HTERT RPE-1 (cell line): ENCODE measurements around the gene HSPA6.
"Not testable (repeated sequence)": the region's sequence is repeated elsewhere in the genome, so short reads cannot be mapped to it uniquely, and the experiment has no call there.

ENCODE experiments used
- in situ Hi-C: fragments of 300-500 bp; cut with MboI; formaldehyde crosslinking; loops from 4 replicates; pipeline ENCODE4 v1.14.3; 2020; ENCODE audit warnings: low sequenced_read_pairs

HSPA6 gene

DNA sequence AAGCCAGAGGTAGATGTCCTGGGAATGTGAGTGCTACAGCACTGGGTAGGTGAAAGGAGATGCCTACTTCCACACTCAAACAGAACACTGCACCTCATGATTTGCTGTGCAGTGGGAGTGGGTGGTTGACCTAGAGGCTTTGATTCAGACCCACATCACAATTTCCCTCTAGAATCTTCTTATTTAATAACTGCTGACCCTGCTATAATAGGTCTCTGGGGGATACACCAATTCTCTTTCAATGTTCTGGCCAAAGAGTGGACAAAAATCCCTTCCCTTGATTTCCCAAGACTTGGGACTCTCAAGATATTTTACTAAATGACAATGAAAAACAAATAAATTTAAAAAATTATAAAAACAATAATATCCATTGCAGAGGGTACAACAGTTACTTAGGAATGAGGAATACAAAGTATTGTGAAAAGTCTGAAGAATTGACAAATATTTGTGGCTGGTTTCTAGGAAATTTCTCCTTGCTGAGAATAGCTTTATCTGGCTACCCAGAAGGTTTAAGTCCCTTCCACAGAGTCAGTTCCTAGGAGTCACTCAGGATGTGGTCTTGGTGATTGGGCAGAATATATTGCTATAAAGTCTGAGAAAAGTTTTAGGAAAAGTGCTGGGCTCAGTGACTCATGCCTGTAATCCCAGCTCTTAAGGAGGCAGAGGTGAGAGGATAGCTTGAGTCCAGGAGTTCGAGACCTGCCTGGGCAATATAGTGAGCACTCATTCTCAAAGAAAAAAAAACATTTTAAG, 21.5 kb upstream of the HSPA6 start:
- in situ Hi-C loops: no loop called here

DNA sequence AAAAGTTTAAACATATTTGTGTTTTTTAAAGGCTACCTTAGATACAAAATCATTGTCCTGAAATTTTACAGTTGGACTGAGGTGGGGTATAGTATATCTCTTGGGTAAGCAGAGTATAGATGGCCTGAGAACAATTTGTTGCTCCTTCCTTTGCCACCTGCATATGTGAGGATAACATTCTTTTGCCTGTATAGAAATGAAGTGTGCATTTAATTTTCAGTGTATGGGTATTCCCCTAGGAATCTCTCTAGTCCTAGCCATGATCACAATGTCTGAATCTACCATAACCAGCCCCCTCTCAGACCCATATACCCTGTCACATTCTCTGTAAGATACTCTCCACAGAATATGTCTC, 21.0 kb upstream of the HSPA6 start:
- in situ Hi-C loops: no loop called here

DNA sequence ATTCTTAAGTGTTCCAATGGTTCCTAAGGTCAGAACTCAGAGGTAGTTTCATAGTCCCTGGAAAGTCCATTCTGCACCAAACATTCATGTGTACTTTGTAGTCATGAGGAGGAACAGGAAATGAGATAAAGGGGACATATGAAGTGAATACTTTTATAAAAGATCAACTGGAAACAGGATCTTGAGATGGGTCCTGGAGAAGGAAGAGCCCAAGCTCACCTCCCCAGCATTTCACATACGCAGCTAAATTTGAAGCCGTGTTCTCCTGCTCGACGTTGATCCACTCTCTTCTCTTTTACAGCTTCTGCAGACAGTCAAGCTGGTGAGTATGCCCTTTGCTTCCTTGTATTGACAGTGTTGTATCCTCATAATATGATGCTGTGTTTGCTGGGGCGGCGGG, 18.7 kb upstream of the HSPA6 start:
- in situ Hi-C loops: no loop called here

DNA sequence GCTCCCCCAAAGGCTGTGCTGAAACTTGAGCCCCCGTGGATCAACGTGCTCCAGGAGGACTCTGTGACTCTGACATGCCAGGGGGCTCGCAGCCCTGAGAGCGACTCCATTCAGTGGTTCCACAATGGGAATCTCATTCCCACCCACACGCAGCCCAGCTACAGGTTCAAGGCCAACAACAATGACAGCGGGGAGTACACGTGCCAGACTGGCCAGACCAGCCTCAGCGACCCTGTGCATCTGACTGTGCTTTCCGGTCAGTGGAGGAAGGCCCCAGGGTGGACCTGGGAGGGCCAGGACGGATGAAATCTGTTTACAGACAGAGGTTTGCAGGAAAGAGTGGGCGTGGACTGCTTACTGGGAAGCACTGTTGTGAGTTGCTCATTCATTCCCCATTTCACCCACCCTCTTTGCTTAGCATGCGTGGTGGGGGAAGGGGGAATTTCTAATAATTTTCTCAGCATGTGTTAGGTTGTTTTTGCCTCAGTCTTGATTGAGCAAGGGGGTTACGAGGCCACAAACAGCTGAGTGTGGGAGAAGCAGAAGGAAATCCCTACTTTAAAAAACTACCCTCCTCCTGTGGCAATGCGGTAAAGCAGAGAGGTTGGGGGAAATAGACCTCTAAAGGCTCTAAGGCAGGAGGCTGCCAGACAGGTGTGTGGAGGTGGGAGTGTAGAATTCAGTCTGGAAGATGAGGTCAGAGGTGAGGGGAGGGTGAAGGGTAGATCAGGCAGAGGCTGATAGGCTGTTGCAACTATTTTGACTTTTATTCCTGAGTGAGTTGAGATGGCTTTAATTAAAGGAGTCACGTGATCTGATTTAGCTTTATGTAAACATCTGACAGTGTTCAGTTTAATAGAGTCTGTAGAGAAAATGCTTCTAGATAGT, 17.8 kb upstream of the HSPA6 start:
- in situ Hi-C loops: no loop called here

DNA sequence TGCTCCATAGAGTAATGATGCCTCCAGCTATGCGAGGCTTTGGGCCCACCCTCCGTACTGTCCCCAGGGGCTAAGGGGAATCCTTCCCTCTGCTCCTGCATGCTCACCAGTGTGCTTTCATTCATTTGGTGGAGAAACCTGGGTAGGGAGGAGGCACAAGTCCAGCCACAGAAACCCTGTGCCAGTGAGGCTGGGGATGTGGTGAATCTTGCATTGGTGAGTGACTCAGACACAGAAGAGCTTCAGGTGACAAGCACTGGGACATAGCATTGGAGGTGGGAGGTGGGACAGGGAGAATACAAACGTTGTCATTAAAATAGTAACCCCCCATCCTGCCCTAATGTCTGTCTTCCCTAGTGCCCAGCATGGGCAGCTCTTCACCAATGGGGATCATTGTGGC, 13.9 kb upstream of the HSPA6 start:
- in situ Hi-C loops: no loop called here

DNA sequence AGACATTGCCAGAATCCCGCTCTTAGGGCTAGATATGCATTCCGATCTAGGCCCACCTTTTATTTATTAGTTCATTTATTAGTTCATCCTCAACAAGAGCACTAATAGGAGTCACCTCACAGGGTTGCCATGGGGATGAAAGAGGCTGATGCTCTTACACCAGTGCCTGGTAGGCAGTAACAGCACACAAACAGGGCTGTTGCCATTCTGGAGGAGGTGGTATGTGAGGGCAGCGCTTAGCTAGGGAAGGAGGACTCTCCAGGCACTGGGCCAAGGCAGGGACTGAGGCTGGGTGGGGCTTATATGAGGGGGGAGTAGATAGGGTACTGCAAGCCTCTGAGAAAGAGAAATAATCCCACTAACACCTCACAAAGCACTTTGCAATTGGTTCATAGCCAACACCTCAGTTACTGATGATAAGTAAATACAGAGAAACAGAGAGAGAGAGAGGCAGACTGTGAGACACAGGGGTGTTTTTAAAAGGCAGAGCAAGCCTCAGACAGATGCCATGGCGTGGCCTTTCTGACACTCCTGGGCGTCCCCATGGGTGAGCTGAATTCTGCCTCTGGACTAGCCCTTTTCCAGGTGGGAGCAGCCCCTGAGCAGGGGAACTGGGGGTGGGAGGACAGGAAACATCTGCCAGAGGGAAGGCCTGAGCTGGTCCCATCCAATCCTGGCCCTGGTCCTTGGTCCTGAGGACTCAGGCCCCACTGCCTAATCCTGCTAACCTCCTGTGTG, 13.2 kb upstream of the HSPA6 start:
- in situ Hi-C loops: no loop called here

DNA sequence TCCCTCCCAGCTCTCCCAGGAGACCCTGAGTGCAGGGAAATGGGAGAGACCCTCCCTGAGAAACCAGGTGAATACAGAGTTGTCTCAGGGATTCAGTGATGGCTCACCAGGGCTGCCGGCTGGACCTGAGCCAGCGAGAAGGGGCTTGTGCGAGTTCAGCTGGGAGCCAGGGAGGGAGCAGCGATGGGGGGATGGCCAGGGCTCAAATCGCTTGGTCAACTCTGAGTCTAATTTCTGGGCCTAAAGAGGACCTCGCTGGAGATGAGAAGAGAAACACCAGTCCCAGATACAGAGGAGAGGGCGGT, 12.6 kb upstream of the HSPA6 start:
- in situ Hi-C loops: no loop called here

DNA sequence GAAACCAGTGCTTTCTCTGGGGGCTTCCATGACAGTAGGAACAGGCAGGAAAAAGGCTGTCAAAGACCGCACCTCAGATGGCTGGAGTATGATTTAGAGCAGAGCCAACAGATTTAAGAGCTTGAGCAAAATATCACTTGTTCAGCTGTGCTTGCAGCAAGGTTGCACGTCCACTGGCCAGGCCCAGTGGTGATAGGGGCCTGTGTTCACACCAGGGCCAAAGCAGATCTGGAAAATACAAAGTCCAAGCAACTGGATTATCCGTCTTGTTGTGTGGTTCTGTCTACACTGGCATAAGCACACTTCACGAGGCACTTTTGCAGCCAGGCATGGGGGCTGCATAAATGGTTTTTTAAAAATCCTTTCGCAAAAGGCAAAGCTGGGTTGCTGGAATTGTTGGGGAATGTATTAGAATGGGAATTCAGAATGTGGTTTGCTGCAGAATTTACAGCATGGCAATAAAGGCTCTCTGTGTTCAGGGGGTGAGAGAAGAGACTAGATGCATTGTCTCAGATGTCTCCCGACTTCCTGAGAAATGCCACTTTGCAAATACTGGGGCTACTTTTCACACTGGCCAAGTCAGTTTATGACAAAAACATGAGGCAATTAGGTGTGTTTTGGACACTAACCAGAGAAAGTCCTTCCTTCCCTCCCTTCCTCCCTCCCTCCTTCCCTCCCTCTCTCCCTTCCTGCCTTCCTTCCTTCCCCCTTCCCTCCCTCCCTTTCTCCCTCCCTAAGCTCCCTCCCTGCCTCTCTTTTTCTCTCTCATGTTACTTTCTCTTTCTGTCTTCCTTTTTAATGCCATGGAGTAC, 11.5 kb upstream of the HSPA6 start:
- in situ Hi-C loops: not testable (repeated sequence)

DNA sequence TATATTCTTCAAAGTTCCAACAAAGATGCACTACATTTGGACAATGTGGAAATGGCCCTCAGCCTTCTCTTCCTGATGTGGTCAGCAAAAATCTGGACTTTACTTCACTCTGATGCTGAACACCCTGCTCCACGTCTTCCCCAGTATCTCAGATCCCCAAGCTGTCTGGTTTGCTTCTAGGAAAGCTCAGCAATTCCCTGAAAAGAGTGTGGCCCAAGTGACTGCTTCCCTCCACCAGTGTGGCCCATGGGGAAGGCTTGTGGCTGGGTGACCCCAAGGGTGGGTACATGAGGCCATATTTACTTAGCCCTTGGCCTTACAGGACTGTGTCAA, 10.9 kb upstream of the HSPA6 start:
- in situ Hi-C loops: not testable (repeated sequence)

DNA sequence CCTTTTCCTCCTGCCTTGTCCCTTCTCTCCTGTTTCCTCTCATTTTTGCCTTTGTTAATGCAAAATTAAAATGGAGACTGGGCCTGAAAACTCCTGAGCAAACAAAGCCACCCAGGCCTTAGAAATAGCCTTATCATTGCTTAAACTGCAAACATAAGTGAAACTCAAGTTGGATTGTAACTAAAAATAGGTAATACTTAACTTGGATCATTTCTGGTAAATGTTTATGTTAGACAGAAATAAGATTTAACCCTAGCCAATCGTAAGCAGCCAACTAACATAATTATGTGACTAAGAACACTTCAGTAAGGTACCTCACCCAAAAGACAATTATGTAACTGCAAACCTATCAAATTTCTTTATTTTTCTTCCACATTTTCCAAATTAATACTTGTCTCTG, 10.4 kb upstream of the HSPA6 start:
- in situ Hi-C loops: not testable (repeated sequence)

DNA sequence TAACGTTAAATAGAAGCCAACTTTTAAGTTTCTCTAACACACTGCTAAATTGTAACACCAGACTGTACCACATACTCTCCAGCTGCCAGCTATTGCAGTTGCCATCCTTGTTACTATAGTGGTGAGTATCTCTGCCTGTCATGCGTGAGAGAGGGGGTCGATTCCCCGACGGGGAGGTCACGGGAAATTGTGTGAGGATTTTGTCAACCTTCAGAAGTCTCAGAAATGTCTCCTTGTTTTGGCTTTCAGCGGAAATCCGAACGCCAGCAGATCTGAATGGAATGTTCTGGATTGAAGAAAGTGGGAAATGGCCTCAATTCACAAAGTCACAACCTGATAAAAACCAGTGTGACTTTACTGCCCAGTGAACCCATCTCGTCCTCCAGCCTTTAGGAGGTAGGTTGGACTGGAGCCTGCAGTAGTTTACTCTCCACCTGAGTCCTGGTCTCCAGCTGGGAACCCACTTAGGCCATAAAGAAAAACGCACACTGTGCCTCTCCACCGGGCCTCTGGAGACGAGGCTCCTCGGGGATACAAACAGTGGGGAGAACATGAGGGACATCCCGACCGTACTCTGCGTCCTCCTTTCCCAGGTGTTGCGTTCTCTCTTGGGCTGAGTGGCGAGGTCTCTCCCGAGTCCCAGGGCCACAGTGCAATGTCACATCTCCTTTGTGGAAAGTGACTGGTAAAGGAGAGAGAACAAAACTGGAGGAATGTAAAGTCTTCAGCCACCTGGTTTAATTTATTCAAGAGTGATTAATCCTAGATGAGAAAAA, 1.1 kb upstream of the HSPA6 start:
- in situ Hi-C loops: not testable (repeated sequence)

DNA sequence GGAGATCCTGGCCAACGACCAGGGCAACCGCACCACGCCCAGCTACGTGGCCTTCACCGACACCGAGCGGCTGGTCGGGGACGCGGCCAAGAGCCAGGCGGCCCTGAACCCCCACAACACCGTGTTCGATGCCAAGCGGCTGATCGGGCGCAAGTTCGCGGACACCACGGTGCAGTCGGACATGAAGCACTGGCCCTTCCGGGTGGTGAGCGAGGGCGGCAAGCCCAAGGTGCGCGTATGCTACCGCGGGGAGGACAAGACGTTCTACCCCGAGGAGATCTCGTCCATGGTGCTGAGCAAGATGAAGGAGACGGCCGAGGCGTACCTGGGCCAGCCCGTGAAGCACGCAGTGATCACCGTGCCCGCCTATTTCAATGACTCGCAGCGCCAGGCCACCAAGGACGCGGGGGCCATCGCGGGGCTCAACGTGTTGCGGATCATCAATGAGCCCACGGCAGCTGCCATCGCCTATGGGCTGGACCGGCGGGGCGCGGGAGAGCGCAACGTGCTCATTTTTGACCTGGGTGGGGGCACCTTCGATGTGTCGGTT, 477 bp downstream of the HSPA6 start:
- in situ Hi-C loops: not testable (repeated sequence)

DNA sequence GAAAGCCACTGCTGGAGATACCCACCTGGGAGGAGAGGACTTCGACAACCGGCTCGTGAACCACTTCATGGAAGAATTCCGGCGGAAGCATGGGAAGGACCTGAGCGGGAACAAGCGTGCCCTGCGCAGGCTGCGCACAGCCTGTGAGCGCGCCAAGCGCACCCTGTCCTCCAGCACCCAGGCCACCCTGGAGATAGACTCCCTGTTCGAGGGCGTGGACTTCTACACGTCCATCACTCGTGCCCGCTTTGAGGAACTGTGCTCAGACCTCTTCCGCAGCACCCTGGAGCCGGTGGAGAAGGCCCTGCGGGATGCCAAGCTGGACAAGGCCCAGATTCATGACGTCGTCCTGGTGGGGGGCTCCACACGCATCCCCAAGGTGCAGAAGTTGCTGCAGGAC, 981 bp downstream of the HSPA6 start:
- in situ Hi-C loops: not testable (repeated sequence)

DNA sequence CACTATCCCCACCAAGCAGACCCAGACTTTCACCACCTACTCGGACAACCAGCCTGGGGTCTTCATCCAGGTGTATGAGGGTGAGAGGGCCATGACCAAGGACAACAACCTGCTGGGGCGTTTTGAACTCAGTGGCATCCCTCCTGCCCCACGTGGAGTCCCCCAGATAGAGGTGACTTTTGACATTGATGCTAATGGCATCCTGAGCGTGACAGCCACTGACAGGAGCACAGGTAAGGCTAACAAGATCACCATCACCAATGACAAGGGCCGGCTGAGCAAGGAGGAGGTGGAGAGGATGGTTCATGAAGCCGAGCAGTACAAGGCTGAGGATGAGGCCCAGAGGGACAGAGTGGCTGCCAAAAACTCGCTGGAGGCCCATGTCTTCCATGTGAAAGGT, 1.6 kb downstream of the HSPA6 start:
- in situ Hi-C loops: not testable (repeated sequence)

DNA sequence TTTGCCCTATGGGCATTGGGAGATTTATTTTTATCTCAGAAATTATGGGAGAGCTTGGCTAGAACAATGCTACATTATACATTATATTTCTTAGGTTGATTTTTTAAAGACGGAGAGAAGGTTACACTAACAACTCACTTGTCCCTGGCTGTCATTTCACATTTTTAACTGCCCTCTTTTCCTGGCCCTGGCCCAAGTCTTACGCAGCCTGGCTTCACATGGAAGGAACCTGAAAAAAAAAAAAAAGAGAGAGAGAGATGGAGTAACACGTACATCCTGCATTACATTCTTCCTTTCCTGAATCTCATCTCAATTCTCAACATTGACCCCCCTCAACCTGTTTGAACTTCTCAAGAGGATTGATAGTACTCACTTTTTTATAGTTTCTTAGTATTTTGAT, 4.2 kb downstream of the HSPA6 start:
- in situ Hi-C loops: not testable (repeated sequence)

DNA sequence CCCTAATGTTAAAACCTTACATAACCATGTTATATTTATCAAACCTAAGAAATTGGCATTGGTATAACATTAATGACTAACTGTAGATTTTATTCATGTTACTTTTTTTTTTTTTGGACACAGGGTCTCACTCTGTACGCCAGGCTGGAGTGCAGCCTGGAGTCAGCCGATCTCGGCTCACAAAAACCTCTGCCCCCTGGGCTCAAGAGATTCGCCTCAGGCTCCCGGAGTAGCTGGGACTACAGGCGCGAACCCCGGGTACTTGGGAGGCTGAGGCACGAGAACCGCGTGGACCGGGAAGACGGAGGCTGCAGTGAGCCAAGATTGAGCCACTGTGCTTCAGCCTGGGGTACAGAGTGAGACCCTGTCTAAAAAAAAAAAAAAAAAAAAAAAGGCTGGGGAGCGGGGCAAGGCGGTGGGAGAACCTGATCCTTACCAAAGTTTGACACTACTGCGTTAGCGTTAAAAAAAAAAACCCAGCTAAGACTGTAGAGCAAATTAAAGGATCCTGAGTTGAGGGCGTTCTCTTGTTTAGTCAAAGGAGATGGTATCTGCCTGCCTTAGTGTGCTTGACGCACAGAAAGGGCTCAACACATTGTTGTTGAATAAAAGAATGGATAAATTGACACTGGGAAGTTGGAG, 5.2 kb downstream of the HSPA6 start:
- in situ Hi-C loops: not testable (repeated sequence)

DNA sequence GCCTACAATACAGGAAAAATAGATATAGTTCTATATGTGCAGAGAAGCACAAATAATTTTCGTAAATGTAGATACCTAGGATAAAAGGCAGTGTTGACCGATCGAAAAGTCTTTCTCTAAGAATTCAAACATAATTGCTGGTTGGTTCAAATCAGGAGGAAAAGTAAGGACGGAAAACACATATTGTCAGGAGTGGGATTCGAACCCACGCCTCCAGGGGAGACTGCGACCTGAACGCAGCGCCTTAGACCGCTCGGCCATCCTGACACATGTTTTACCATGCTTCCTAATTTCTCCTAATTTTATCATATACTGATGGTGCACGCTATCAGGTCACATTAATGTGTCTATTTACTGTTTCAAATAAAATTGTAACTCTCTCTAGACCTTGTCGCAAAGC, 5.8 kb downstream of the HSPA6 start:
- in situ Hi-C loops: not testable (repeated sequence)

DNA sequence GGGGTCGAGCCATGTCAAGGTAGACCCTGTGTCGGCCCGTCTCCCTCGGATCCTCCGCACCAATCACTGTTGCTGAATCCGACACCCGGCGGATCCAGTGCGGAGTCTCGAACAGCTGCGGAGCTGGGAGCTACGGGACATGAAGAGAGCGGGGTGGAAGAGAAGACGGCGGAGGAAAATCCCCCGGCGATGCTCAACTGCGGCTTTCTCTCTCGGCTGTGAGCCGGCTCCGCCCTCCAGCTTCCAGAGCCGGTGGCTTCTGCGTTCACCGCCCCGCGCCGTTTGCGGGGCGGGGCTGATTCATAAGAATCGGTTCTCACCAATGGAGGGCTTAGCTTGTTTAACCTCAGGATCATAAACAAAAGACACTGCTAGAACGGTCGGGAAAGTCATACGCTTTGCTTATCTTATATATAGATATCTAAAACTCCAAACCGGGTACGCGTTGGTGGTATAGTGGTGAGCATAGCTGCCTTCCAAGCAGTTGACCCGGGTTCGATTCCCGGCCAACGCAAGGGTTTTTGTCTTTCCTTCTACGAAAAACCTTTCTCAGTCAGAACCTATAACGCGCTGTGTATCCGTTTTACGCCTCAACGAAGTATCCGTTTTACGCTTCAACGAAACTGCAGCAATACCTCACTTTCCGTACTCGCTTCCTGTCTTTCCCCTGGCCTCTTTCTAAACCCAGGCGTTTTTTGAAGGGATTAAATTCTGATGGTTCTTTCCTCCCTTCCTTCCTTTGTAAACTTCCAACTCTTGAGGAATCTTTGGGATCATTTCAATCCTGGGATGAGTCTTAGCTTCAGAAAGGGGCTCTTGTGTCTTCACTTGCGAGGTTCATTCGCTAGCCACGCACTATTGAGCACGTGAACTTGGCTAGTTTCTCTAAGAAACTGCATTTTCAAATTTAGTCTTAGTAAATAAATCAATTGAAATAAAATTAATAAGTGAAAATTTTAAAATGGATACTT, 6.6 kb downstream of the HSPA6 start:
- in situ Hi-C loops: not testable (repeated sequence)
